Ovary (tissue), 9 donors: ENCODE data around the gene TREH. TPM values are rescaled to one million over a fixed set of nuclear protein-coding genes. Genes with fewer than 3 reads are reported as not detected.

ENCODE experiments used
- DNase-seq, 5 donors: peaks; one replicate each; pipeline ENCODE4 v3.0.0-alpha.2; 2019 to 2020
- H3K27ac ChIP-seq, 2 donors: fragments of 200-600 bp; one replicate each; pipeline versions ENCODE4 v1.5.1 to v1.8.0; 2019 to 2022
- H3K27me3 ChIP-seq: fragments of 200-600 bp; one replicate; pipeline ENCODE4 v1.8.0; 2022
- H3K36me3 ChIP-seq: fragments of 200-600 bp; sonication (generic); one replicate; pipeline ENCODE4 v1.5.1; 2019
- H3K4me1 ChIP-seq: one replicate; pipeline ENCODE4 v1.8.1; 2013; ENCODE audit warnings: mild to moderate bottlenecking, moderate library complexity; ENCODE audit not compliant: insufficient read depth
- H3K4me3 ChIP-seq: fragments of 200-600 bp; sonication (generic); one replicate; pipeline ENCODE4 v1.5.1; 2017
- H3K9me3 ChIP-seq, 2 donors: fragments of 200-600 bp in 1 of 2; sonication (generic) in 1 of 2; one replicate each; pipeline versions ENCODE4 v1.5.1 to v1.8.1; 2013 to 2019; ENCODE audit warnings: mild to moderate bottlenecking in 1 of 2, moderate library complexity in 1 of 2
- EP300 ChIP-seq: sonication (generic); formaldehyde crosslinking; IDR thresholded peaks from one replicate; pipeline ENCODE4 v1.6.1; 2017; ENCODE audit warnings: antibody characterized with exemption
- POLR2A ChIP-seq: fragments of 450-650 bp; IDR thresholded peaks from one replicate; pipeline ENCODE4 v1.6.1; 2017; ENCODE audit warnings: antibody characterized with exemption, mild to moderate bottlenecking, moderate library complexity
- WGBS, 3 donors: extraction: QIAGEN DNeasy Blood & Tissue Kit in 1 of 3; methylation state at CpG; one replicate each; pipeline versions ENCODE4 v1.1.5 to v1.1.7; 2013 to 2017; 5-methylcytosine and 5-hydroxymethylcytosine counted together
- intact Hi-C, 4 donors: fragments of 100-400 bp; cut with DNase I; formaldehyde crosslinking; loops; one replicate each; pipeline versions ENCODE4 v1.11.0 to v1.15.1; 2022 to 2023
- polyA plus RNA-seq, 2 donors: library from polyadenylated mRNA; stranded (reverse); fragments of 200-250 nt in 1 of 2; fragments of 350-450 nt in 1 of 2; fragmentation: Illumina TruSeq in 1 of 2; extraction: RNeasy Lipid Tissue Mini Kit (QIAGEN cat#74804) in 1 of 2; gene quantifications; one replicate each; pipeline ENCODE4 v1.2.3, GENCODE V29; 2013 to 2014
- total RNA-seq, 7 donors: library from RNA; depleted of rRNA in 2 of 7; stranded (reverse); fragments of >200 nt in 2 of 7; fragmentation: NEBNext Ultra II Directional in 3 of 7; extraction: Animal tissue kit (Norgen Biotek cat#: 25700) in 3 of 7; gene quantifications; one replicate each; pipeline versions ENCODE4 v1.1.0 to v1.2.4, GENCODE V29; 2016 to 2023
- TF ChIP-seq, protein P1 (sequence below), 3 donors: fragments of 450-650 bp in 2 of 3; fragments of 200-600 bp in 1 of 3; IDR thresholded peaks; one replicate each; pipeline versions ENCODE4 v1.5.1 to v1.8.0; 2016 to 2022; ENCODE audit warnings: antibody characterized with exemption in 3 of 3, mild to moderate bottlenecking in 1 of 3
- donor health status: DM: no; HTN: no; CAD: no; lungs with moderate emphysema.
- donor health status: DM: no; HTN: no; CAD: no.
- donor health status: Bipolar disorder and iron deficiency.
- donor health status: DM: yes; HTN: yes; CAD: no.
- donor health status: DM: no; HTN: no; CAD: no.
- donor health status: DM: yes; HTN: yes; CAD: no.

The TREH gene
- total and polyA plus RNA-seq, 9 donors = 0.10 to 0.48 TPM; not detected in 7

GRCh38 chr11:118641397-118642019 is 37.9 kb downstream of the TREH start:
- Histone ChIP-seq H3K27ac (no peak overlapping the region), H3K36me3 (no peaks in the 10 kb centered on the region), H3K4me1 (no peaks in the 10 kb centered on the region), H3K9me3 (no peaks in the 10 kb centered on the region), H3K27me3 (no peaks in the 10 kb centered on the region), H3K4me3 (no peak overlapping the region)
- intact Hi-C loops = no loop called here
- no peak for TF ChIP-seq POLR2A
- TF ChIP-seq, protein P1, sequence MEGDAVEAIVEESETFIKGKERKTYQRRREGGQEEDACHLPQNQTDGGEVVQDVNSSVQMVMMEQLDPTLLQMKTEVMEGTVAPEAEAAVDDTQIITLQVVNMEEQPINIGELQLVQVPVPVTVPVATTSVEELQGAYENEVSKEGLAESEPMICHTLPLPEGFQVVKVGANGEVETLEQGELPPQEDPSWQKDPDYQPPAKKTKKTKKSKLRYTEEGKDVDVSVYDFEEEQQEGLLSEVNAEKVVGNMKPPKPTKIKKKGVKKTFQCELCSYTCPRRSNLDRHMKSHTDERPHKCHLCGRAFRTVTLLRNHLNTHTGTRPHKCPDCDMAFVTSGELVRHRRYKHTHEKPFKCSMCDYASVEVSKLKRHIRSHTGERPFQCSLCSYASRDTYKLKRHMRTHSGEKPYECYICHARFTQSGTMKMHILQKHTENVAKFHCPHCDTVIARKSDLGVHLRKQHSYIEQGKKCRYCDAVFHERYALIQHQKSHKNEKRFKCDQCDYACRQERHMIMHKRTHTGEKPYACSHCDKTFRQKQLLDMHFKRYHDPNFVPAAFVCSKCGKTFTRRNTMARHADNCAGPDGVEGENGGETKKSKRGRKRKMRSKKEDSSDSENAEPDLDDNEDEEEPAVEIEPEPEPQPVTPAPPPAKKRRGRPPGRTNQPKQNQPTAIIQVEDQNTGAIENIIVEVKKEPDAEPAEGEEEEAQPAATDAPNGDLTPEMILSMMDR (IDR thresholded peaks at IDR 0.05) = no peak
- TF ChIP-seq EP300 = no peak
- WGBS, 3 donors = 88% methylated on average over 11 of the region's 11 CpGs
- DNase-seq = no peak

DNA sequence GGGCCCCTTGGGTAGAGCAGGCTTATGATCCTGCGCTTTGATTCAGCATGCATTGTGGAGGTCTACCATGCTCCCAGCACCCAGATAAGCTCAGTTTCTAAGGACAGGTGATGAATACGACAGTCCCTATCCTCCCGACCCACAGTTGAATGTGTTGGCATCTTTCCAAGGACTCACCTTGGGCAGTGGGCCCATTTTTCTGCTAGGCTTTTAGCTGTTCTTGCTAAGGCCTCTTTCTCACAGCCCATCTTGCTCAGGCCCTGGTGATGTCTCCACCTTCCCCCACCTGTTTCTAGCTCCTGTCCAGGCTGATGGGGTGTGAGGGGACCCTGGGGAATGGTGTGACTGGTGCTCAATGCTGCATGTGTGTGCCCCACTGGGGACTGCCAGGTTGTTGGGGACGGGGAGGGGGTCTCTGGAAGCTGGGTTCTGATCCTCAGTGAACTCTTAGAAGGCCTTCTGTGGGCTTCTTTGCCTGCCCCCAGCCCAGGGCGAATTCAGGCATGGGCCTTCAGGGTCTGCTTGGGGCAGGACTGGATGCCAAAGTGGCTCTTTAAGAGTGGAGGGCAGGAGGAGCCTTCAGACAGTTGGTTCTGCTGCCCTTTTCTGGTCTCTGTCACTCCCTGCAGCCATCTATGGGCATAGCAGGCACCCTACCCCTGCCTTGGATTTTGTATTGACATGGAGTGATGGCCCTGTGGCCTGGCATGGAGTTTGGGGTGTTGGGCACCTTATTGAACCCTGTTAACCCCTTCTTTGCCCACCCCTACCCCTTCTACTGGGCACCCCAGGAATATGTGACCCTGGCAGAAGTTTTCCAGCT is 38.9 kb downstream of the TREH start:
- TF ChIP-seq POLR2A (no peak), EP300 (no peak)
- TF ChIP-seq, protein P1 (IDR thresholded peaks at IDR 0.05) = no peak
- WGBS, 3 donors = 62 to 69% (median 65%) methylated on average over 5 of the region's 5 CpGs
- intact Hi-C loops = no loop called here

GRCh38 chr11:118639899-118640298 is 39.6 kb downstream of the TREH start:
- no peaks in the 10 kb centered on the region for H3K36me3 ChIP-seq
- H3K27ac ChIP-seq = no peak overlapping the region
- no peaks in the 10 kb centered on the region for H3K27me3 ChIP-seq
- H3K9me3 ChIP-seq = no peaks in the 10 kb centered on the region
- no peak overlapping the region for H3K4me3 ChIP-seq
- no peak for DNase-seq
- intact Hi-C loops = no loop called here
- WGBS, 3 donors = 89 to 98% (median 96%) methylated on average over 4 of the region's 4 CpGs
- no peaks in the 10 kb centered on the region for H3K4me1 ChIP-seq
- no peak for TF ChIP-seq POLR2A

More for the DNA sequence above, 38.9 kb downstream of the TREH start:
- H3K27me3 ChIP-seq = no peaks in the 10 kb centered on the region
- H3K4me1 ChIP-seq = no peaks in the 10 kb centered on the region
- peak in 1 of 5 donors; percentile 30 for DNase-seq
- H3K4me3 ChIP-seq = no peak overlapping the region
- no peaks in the 10 kb centered on the region for H3K36me3 ChIP-seq
- no peaks in the 10 kb centered on the region for H3K9me3 ChIP-seq
- H3K27ac ChIP-seq = no peak overlapping the region

GRCh38 chr11:118638726-118639125 is 40.7 kb downstream of the TREH start:
- 92 to 95% (median 93%) methylated on average over 6 of the region's 6 CpGs for WGBS, 3 donors
- intact Hi-C loops = no loop called here
- no peak for TF ChIP-seq EP300
- no peak for TF ChIP-seq POLR2A
- TF ChIP-seq, protein P1 (IDR thresholded peaks at IDR 0.05) = no peak

More at GRCh38 chr11:118638726-118639125, 40.7 kb downstream of the TREH start:
- Histone ChIP-seq H3K36me3 (no peaks in the 10 kb centered on the region), H3K4me1 (peaks cover 5% of the 10 kb centered on the region), H3K27me3 (no peaks in the 10 kb centered on the region), H3K27ac (no peak overlapping the region), H3K9me3 (no peaks in the 10 kb centered on the region), H3K4me3 (no peak overlapping the region)
- no peak for DNase-seq
